HG02840 (cell line): Measurements from ENCODE around the gene SLC43A2.
"Not testable (repeated sequence)": the region's sequence is repeated elsewhere in the genome, so short reads cannot be mapped to it uniquely, and the experiment has no call there.

Source experiments
- ATAC-seq: cut with Tn5 transposase; IDR thresholded peaks from one replicate; pipeline ENCODE4 v1.9.1; 2021; ENCODE audit warnings: mild to moderate bottlenecking, moderate library complexity, moderate number of reproducible peaks; ENCODE audit not compliant: unreplicated experiment, low FRiP score

The SLC43A2 gene

DNA sequence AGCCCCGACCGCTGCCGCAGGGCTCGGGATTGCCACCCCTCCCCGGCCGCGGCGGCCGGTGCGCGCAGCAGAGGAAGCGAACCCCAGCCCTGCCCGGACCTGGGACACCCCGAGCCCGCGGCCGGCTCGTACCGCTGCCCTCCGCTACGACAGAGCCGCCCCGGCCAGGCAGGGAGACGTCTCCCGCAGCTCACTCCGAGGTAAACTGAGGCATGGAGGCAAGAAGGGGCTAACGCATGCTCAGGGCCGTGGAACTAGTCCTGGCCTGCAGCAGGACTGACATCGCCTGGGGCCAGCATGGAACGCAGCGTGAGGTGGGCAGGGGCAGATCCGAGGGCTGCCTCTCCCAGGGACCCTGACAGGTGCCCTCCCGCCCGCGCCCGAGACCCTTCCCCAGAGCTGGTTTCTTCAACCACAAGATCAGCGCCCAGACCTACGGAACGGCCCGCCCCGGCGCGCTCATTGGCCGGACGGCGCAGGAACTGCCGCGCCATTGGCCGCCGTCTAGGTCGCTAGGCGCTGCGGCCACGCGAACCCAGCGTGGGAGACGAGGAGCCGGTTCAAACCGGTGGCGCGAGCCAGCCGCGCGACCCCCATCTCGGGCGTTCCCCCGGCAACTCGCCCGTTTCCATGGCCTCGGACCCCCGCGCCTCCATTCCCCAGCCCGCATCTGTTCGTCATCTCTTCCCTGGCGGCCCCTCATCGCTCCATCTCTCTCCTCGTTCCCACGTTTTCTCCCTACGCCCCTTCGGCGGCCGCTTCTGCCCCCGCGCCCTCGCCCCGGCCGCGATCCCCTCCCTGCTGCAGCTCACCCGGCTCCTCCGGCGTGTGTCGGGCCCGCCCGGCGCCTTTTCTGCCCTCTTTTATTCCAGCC is at the start of gene SLC43A2:
Gene SLC43A2 (minus strand): TSS at position 853 of the 874 bp plus-strand sequence. CDS start 960 bp downstream, outside the sequence.
- ATAC-seq: peak; percentile 61

DNA sequence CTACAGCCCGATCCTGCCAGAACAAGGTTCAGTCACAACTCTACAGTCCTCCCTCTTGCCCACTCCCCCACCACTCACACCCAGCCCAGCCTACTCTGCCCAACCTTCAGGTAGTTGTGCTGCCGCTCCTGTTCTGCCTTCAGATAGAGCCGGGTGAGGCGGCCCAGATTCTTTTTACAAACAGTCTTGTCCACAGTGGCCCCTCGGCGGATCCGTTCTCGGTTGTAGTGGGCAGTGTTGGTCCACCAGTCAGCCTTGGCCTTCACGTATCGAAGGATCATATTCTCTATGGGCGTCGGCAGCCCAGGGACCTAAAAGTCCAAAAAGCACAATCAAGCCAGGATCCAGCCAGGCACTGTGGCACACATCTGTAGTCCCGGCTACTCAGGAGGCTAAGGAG is 47.8 kb upstream of the SLC43A2 start:
- ATAC-seq: no peak

DNA sequence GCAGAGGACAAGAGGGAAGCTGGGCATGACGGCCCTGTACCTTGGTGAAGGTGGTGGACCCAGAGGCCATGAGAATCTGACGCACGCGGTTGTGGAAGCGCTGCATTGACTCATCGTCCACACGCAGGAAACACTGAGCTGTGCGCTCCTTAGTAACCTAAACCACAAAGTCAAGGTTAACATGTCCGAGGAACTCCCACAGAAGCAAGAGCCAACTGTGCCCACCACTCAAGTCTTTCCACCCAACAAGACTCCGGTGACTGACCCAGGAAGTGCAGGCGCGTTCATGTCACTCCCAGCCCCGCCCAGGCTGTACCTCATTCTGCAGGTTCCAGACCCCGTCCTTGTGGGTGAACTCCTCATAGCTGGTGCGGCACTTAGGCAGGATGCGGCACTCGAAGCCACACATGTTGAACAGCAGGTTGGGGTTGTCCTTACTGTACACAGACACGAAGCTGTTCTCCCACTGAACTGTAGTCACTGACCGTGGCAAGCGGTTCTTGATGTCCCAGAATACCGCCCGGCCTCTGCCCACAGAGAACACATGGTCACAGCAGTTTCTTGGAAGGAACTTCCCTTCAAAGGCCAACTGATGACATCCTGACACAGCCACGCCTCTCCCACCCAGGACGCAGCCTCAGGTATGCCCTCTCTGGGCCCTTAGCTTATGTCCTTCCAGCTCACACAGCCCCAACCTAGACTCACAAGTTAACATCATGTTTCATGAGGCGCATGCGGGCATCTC is 44.6 kb upstream of the SLC43A2 start:
- ATAC-seq: no peak

DNA sequence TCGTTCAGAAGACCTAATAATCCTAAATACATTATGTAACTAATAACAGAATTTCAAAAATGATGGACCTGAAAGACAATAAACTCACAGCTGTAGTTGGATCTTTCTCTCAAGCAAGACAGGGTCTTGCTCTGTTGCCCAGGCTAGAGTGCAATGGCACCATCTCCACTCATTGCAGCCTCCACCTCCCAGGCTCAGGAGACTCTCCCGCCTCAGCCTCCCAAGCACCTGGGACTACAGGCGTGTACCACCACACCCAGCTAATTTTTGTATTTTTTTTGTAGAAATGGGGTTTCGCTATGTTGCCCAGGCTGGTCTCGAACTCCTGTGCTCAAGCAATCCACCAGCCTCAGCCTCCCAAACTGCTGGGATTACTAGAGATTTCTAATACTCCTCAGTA is 35.3 kb upstream of the SLC43A2 start:
- not testable (repeated sequence) for ATAC-seq

DNA sequence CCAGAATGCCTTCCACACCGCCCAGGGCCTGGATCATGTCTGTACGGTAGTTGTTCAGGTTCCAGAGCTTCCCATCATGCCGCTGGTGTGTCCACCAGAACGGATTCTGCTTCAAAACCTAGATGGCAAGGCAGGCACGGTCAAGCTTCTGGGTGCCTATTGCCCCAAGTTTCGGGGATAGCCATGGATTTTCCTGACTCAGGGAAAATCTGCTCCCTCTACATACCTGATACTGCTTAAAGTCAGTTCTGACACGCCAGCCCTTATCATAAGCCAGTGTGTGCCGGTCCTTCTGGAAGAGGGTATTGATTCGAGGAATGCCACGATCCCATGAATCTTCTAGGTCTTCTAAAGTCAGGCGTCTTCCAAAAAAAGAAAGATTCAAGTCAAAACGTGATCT is 32.4 kb upstream of the SLC43A2 start:
- ATAC-seq: no peak

DNA sequence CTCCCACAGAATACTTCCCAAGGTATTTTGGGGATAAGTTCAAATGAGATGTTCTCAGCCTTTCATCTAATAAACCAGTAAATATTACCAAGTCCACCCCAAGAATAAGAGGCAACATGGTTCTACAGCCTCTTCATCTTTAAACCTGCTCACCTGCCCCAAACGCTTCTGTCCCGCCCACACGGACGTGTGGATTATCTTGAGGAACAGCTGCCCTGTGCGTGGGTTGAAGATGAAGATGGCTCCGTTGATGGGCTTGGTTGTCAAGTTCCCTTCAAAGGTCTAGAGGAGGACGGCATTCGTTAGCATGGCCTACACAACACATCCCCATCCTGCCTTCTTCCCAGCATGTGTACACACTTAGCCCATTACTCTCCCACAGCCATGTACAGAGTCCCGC is 29.5 kb upstream of the SLC43A2 start:
- ATAC-seq: no peak

DNA sequence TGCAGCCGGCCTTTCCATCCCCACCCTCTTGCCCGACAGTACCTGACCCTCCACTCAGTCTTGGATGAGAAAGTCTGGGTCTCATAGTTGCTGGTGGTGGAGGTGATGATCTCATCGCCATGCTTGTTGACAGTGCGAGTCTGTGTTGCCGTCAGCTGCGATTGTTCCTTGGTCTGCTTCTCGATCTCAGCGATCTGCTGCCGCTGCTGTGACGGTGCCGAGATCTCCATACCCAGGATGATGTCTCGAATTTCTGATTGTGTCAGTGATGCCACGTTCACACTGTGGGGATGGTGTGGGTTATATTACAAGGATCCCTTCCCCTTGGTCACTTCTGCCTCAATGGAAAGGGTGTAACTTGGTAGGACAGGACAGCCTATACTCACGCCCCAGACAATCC is 25.1 kb upstream of the SLC43A2 start:
- no peak for ATAC-seq

DNA sequence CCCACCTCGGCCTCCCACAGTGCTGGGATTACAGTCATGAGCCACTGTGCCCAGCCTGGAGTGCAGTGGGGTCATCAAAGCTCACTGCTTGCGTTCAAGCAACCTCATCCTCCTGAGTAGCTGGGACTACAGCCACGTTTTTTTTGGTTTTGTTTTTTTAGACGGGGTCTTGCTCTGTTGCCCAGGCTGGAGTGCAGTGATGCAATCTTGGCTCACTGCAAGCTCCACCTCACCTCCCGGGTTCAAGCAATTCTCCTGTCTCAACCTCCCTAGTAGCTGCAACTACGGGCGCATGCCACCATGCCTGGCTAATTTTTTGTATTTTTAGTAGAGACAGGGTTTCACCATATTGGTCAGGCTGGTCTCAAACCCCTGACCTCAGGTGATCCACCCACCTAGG is 24.2 kb upstream of the SLC43A2 start:
- not testable (repeated sequence) for ATAC-seq

DNA sequence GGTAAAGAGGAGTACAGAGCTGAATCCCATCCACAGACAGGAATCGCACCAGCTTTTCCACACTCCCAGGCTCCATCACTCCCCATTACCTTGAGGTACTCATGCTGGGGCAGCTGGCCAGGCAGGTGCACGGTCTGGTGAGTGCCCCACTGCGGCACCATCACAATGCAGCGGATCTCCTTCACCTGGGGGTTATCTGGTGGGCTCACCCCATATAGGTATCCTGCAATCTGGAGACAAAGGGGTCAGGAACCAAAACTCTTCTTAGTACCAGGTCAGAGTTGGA is 22.9 kb upstream of the SLC43A2 start:
- ATAC-seq: no peak

DNA sequence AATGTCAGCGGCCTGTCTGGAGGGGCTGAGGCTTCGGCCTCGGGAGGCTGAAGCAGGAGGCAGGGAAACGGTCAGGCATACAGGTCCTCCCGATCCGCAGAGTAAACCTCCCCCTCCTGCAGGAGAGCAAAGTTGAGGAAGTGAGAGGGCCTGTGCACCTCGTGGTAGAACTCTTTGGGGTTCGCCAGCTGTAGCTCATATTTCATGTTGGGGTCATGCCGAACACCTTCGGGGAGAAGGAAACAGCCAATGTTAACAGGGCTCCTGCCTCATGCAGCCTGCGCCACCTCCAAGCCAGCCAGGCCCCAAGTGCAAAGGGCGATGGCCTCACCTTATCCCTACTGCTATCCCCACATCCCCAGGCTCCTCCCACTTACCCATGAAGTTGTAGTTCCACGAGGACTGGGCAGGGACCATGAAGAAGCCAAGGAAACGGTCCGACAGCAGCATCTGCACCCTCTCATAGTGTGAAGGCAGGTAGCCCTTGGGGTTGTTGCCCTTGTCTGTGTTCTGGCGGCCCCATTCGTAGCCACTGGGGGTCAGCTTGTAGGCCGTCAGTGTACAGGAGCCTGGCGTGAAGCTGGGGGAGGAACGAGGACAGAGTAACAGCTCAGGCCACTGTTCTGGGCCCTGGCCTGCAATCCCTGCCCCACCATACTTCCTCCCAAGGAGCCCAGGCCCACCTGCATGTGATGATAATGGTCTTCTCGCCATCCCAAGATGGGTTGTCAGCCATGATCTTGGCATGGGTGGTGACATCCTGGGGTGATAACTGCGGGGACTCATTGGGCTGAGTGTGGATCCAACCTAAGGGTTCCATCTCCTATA is 22.3 kb upstream of the SLC43A2 start:
- no peak for ATAC-seq

DNA sequence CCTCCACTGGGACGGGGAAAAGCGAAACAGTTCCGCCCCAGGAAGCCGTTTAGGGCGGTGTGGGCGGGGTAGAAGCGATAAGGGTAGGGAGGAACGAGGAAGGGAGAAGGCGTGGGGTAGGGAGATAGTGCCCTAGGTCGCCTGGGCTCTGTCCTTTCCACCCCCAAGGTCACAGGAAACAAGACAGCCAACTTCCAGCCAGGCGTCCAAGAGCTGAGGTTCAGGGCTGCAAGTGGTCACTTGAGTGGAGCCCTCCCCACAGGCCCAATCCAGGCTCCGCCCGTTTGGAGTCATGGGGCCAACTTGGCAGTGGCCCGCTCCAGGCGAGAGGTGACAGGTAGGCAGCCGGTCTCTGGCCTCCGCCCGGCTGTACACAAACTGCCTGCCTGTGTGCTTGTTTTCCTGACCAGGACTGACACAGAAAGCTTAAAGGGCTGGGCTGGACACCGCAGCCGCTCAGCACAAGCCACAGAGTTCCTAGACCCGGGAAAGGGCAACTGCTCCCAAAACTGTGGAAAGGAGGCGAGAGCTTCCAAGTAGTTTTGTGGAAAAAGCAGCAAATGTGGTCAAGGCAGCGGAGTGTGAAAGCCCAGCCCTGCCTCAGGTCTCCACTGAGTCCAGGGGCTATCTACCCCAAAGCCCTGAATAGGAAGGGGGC is 21.3 kb upstream of the SLC43A2 start, which contains the start of gene RILP:
Gene RILP (minus strand): TSS at position 23 of the 658 bp plus-strand sequence. CDS start 62 bp downstream, outside the sequence.
- ATAC-seq: peak; percentile 10

DNA sequence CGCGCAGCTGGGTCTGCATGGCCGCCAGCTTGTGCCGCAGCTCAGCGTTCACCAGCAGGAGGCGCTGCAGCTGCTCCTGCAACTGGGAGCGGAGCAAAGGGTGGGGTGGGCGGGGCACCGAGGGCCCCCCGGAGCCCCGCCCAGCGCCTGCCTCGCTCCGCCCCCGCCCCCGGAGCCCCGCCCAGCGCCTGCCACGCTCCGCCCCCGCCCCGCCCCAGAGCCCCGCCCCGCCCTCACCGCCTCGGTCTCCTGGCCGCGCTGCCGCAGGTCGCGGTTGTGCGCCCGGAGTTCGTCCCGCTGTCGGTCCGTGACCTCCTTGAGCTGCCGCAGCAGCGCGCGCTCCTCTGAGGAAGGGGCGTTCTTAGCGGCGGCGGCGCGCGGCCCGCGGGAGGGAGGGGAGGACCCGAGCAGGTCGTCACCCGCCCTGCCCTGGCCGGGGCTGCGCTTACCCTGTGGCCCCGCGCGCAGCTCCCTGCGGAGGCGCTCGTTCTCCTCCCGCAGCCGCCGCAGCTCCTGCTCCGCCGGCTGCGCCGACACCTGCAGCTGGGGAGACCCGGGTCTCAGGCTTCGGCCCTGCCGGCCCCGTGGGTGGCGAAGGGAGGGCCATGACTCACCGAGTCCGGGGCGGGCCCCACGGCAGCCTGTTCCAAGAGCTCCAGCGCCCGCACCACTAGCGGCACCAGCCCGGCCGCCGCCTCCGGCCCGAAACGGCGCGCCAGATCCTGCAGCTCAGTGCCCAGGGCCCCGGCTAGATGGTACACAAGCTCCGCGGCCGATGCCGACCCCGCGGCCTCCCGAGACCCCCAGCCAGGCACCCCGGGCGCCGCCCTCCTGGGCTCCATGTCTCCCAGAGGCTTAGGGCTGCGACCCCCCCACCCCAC is 20.6 kb upstream of the SLC43A2 start:
- peak; percentile 46 for ATAC-seq

DNA sequence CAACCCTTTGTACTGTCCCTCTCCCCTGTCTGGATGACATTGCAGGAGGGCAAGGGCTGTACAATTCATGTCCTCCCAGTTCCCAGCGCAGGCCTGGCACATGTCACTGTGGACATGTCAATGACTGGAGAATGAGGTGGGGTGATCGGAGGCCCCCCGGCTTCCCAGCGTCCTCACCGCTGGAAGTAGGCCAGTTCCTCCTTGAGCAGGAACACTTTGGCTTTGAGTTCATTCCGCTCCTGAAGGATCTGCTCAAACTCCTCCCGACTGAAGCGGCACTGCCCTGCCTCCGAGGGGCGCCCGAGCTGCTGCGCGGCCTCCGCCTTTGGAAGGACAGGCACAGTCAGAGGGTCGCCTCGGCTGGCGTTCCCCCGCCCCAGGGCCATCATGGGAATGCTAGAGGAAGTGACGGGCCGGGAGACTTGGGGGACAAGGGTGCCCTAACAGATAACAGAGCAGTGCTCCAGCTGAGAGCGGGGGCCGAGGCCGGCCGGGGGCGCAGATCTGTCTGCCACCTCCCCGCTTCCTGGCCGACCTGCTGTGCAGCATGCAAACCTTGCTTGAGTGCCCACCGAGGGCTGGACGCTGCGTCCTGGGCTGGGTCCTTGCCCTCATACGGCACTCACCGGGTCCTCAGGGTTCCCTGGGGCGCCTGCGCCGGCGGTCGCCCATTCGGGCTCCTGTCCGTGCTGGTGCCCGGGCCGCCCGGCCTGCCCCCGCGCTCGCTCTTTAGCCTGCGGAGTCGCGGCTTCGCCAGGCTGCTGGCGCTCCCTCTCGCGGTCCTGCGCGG is 19.7 kb upstream of the SLC43A2 start:
- ATAC-seq: peak; percentile 20

DNA sequence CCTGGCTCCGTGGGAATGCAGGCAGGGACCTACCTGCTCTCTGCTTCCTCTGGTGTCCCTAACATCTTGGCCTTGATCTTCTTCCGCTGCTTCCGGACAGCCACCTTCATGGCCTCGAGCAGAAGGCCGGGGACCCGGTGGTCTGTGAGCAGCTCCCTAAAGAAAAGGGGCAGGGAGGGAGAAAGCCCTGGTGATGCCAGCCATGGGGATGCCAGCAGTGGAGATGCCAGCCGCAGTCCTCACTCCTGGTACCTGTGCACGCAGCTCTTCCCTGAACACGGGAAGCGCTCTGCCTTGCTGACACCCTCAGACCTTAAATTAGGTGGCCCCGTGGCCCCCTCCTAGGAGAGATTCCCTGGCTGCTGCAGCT is 19.2 kb upstream of the SLC43A2 start:
- ATAC-seq: no peak

DNA sequence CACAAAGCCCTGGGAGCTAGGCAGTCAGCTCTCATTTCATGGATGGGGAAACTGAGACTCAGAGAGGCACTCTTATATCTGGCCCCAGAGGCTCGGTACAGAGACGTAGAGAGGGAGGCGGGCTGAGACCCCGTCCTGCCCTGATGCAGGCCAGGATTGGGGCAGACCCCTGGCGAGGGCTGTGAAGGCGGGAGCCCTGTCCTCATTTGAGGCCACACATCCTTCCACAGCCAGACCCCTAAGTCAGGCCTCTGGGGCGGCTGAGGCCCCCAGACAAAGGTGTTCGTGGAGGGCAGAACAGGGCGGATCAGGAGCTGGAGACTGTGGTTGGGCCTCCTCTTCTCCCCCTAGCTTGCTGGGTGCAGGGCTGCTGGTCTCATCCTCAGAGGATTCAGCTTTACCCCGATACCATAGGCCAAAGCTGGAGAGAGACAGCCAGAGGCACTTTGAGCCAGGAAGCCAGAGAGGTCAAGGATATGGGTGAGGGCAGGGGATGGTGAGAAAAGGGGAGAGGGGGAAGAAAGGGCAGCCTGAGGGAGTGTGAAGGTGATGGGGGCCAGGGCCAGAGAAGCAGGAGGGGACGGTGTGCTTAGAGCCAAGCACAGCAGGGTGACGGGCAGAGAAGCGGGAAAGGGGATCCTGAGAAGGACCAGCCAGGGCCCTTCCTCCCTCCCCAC is 17.7 kb upstream of the SLC43A2 start:
- no peak for ATAC-seq

DNA sequence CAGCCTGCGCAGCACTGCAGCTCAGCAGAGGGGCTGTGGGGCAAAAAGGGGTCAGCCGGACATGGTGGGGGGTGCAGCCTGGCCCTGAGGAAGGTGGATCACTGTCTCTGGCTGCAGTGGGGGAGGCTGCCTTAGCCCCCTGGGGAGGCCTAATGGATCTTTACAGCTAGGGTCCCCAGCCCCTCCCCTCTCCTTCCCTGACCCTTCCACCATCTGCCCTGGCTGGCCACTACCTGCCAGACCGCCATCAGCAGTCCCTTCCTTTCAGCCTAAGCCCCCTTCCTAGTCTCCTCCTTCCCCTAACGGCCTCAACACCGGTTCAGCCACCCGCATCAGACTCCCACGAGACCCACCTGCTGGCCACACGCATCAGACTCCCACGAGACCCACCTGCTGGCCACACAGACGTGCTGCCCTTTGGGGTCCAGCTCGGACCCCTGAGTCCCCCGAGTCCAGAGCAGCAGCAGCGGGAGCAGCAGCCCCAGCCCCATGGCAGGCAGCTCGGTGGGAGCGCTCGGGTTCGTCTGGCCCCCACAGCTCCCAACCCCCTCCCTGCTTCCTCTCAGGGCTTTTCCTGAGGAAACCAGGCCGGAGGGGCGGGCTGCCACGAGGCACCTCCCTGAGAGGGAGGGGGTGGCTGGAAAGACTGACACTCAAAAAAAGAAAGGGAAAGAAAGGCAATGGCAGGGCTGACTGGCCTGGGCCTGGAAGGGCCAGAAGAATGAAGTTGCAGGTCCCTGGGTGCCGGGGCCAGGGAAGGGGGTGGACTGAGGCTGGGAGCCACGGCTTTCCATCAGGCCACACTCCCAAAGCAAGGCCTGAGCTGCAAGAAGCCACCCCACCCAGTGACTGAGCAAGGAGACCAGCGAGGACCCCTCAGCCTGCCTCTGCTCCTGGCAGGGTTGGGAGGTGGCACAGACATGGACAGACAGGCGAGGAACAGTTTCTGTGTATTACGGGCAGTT is 16.9 kb upstream of the SLC43A2 start, which contains the start of gene SCARF1:
Gene SCARF1 (minus strand): TSS at position 526 of the 965 bp plus-strand sequence. CDS start 35 bp downstream, at position 491.
- ATAC-seq: no peak
